Neural cell (in vitro differentiated cells): ENCODE results near the gene NFIB.

Experiments
- EP300 ChIP-seq: fragments of 450-650 bp; conservative IDR thresholded peaks from 2 replicates; pipeline ENCODE4 v1.6.1; 2014; ENCODE audit warnings: antibody characterized with exemption, mild to moderate bottlenecking, moderate library complexity; ENCODE audit not compliant: poor library complexity, severe bottlenecking
- EZH2 ChIP-seq: fragments of 200-600, 300-800 bp; shearing (Covaris generic), sonication (generic); IDR thresholded peaks from 2 replicates; pipeline ENCODE4 v1.6.1; 2014; ENCODE audit warnings: antibody characterized with exemption, low read length, borderline replicate concordance, mild to moderate bottlenecking; ENCODE audit not compliant: insufficient read depth, poor library complexity, severe bottlenecking
- MXI1 ChIP-seq: fragments of 450-650 bp; conservative IDR thresholded peaks from 2 replicates; pipeline ENCODE4 v1.6.1; 2014; ENCODE audit warnings: antibody characterized with exemption, mild to moderate bottlenecking; ENCODE audit not compliant: poor library complexity, severe bottlenecking
- POLR2AphosphoS5 ChIP-seq: IDR thresholded peaks from 2 replicates; pipeline ENCODE4 v1.6.1; 2012
- RAD21 ChIP-seq: fragments of 450-650 bp; conservative IDR thresholded peaks from 2 replicates; pipeline ENCODE4 v1.6.1; 2014; ENCODE audit warnings: antibody characterized with exemption, mild to moderate bottlenecking, moderate library complexity
- REST ChIP-seq: IDR thresholded peaks from 2 replicates; pipeline ENCODE4 v1.6.1; 2012; ENCODE audit warnings: borderline replicate concordance
- SMC3 ChIP-seq: fragments of 450-650 bp; conservative IDR thresholded peaks from 2 replicates; pipeline ENCODE4 v1.6.1; 2014; ENCODE audit warnings: antibody characterized with exemption, mild to moderate bottlenecking, moderate library complexity; ENCODE audit not compliant: poor library complexity
- TAF1 ChIP-seq: IDR thresholded peaks from 2 replicates; pipeline ENCODE4 v1.6.1; 2012; ENCODE audit warnings: low read depth
- TF ChIP-seq, protein P1 (sequence below): fragments of 450-650 bp; IDR thresholded peaks from 2 replicates; pipeline ENCODE4 v1.5.1; 2014; ENCODE audit warnings: antibody characterized with exemption, mild to moderate bottlenecking, moderate library complexity; ENCODE audit not compliant: poor library complexity, severe bottlenecking

GRCh38 chr9:14097666-14098415 is 216.1 kb downstream of the NFIB start:
- TF ChIP-seq, protein P1, sequence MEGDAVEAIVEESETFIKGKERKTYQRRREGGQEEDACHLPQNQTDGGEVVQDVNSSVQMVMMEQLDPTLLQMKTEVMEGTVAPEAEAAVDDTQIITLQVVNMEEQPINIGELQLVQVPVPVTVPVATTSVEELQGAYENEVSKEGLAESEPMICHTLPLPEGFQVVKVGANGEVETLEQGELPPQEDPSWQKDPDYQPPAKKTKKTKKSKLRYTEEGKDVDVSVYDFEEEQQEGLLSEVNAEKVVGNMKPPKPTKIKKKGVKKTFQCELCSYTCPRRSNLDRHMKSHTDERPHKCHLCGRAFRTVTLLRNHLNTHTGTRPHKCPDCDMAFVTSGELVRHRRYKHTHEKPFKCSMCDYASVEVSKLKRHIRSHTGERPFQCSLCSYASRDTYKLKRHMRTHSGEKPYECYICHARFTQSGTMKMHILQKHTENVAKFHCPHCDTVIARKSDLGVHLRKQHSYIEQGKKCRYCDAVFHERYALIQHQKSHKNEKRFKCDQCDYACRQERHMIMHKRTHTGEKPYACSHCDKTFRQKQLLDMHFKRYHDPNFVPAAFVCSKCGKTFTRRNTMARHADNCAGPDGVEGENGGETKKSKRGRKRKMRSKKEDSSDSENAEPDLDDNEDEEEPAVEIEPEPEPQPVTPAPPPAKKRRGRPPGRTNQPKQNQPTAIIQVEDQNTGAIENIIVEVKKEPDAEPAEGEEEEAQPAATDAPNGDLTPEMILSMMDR = no peak
- TF ChIP-seq POLR2AphosphoS5 (no peak), EZH2 (no peak), MXI1 (no peak), RAD21 (no peak), EP300 (no peak), TAF1 (no peak), REST (no peak), SMC3 (no peak)
